Upper lobe of left lung (tissue), 4 donors: Measurements from ENCODE around the gene ORM1.

Source experiments
- EP300 ChIP-seq, 4 donors: sonication (generic); formaldehyde crosslinking; IDR thresholded peaks; one replicate each; pipeline ENCODE4 v1.5.1; 2017; ENCODE audit warnings: antibody characterized with exemption in 4 of 4, control low read depth in 2 of 4
- POLR2A ChIP-seq, 4 donors: fragments of 450-650 bp; IDR thresholded peaks; one replicate each; pipeline ENCODE4 v1.5.1; 2016 to 2017; ENCODE audit warnings: antibody characterized with exemption in 4 of 4, mild to moderate bottlenecking in 2 of 4
- POLR2AphosphoS5 ChIP-seq, 2 donors: sonication (generic); formaldehyde crosslinking; IDR thresholded peaks; one replicate each; pipeline ENCODE4 v1.5.1; 2017; ENCODE audit warnings: antibody characterized with exemption in 2 of 2
- TF ChIP-seq, protein P1 (sequence below), 6 experiments: fragments of 450-650 bp in 4 of 6; fragments of 200-600 bp in 2 of 6; sonication (generic) in 2 of 6; IDR thresholded peaks; one replicate each; pipeline ENCODE4 v1.5.1; 2016 to 2019; ENCODE audit warnings: antibody characterized with exemption in 6 of 6

DNA sequence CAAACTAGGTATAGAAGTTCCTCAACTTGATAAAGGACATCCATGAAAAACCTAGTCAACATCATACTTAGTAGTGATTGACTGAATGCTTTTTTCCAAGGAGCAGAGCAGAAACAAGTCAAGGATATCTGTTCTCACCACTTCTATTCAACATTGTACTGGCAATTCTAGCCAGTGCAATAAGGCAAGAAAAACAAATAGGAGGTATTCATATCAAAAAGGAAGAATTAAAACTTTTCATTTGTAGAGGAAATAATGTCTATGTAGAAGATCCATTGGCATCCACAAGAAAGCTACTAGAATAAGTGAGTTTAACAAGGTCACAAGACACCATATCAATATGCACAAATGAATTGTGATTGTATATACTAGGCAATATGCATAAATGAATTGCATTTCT is 28.2 kb upstream of the ORM1 start:
- no peak for TF ChIP-seq EP300 (IDR thresholded peaks at IDR 0.05)
- TF ChIP-seq POLR2AphosphoS5 (IDR thresholded peaks at IDR 0.05), result no peak
- TF ChIP-seq, protein P1, sequence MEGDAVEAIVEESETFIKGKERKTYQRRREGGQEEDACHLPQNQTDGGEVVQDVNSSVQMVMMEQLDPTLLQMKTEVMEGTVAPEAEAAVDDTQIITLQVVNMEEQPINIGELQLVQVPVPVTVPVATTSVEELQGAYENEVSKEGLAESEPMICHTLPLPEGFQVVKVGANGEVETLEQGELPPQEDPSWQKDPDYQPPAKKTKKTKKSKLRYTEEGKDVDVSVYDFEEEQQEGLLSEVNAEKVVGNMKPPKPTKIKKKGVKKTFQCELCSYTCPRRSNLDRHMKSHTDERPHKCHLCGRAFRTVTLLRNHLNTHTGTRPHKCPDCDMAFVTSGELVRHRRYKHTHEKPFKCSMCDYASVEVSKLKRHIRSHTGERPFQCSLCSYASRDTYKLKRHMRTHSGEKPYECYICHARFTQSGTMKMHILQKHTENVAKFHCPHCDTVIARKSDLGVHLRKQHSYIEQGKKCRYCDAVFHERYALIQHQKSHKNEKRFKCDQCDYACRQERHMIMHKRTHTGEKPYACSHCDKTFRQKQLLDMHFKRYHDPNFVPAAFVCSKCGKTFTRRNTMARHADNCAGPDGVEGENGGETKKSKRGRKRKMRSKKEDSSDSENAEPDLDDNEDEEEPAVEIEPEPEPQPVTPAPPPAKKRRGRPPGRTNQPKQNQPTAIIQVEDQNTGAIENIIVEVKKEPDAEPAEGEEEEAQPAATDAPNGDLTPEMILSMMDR (IDR thresholded peaks at IDR 0.05), result no peak
- no peak for TF ChIP-seq POLR2A (IDR thresholded peaks at IDR 0.05)
